Cardiac septum (tissue), 1 donor: Measurements from ENCODE around the gene POLN. TPM values are rescaled to one million over a fixed set of nuclear protein-coding genes. Genes with fewer than 3 reads are reported as not detected.

Experiments
- DNase-seq: peaks from one replicate; pipeline ENCODE4 v3.0.0-alpha.2; 2020; ENCODE audit warnings: low spot score
- intact Hi-C: fragments of 100-400 bp; cut with DNase I; formaldehyde crosslinking; loops from one replicate; pipeline ENCODE4 v1.14.0; 2022
- total RNA-seq: library from RNA; stranded (reverse); fragmentation: NEBNext Ultra II Directional; extraction: Animal tissue kit (Norgen Biotek cat#: 25700); gene quantifications from one replicate; pipeline ENCODE4 v1.2.1, GENCODE V29; 2021
- donor health status: DM: no; HTN: no; CAD: no.

Gene POLN
- total RNA-seq, 1 donor from 2014 or later: 2.3 TPM

DNA sequence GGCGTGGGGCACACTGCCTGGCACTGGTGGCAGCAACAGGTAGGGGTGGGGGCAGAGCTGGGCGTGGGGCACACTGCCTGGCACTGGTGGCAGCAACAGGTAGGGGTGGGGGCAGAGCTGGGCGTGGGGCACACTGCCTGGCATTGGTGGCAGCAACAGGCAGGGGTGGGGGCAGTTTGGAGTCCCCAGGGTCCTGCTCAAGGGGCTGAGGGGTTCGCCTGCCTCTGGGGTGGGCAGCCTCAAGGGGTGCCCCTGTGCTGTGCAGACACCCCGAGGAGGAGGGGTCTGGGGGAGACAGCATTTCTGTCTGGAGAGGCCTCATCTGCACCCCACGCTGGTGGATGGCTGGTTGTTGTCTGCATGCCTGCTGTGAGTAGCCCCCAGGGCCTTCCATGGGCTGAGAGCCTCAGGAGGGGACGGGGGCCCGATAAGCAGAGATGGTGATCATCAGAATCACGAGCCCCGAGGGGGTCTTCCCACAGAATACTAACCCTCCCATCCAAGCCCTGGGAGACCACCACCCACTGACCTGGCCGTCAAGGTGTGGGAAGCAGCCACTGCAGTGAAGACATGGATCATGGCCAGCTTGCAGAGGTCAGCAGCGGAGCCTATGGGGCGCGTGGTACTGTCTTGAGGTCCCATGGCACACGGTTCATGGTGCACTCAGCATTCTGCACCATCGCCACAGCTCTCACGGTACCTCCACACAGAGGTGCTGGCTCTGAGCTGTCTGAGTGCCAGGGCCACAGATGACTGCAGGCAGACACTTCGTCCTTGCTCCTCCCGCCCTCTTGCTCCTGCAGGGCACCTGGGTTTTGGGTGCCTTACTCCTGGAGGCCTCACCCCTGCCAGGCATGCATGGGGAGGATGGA, 161.3 kb downstream of the POLN start:
- DNase-seq: peak; percentile 71
- intact Hi-C loops: no loop called here

DNA sequence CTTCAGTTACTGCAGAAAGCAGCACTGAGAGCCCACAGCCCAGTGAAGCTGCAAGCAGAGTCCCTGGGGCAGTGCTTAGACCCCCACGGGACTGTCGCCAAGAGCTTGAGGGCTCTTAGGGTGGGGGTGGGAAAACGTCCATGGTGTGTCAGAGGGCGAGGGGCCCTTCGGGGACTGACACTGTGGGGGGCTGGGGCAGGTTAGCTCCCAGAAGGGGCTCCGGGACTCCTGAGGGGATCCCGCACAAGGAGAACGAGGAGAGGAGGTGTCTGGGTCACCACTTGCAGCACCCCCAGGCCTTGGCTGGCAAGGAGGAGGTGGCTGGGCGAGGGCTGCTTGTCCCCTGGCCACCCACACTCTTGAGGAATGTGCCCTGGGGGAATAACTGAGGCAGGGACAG, 162.0 kb downstream of the POLN start:
- DNase-seq: peak; percentile 54
- intact Hi-C loops: no loop called here

DNA sequence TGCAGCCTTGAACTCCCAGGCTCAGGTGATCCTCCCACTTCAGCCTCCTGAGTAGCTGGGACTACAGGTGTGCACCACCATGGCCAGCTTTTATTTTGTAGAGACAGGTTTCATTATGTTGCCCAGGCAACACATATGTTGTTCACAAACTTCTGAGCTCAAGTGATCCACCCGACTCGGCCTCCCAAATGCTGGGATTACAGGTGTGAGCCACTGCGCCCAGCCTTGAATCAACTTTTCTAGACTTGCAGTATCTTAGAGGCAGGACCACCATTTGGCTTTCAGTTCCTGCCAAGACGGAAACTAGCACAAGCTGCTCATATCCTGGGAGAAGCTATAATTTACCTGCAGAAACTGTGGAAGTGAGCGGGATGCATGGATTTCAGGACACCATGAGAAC, 162.9 kb downstream of the POLN start:
- DNase-seq: peak; percentile 65
- intact Hi-C loops: no loop called here

DNA sequence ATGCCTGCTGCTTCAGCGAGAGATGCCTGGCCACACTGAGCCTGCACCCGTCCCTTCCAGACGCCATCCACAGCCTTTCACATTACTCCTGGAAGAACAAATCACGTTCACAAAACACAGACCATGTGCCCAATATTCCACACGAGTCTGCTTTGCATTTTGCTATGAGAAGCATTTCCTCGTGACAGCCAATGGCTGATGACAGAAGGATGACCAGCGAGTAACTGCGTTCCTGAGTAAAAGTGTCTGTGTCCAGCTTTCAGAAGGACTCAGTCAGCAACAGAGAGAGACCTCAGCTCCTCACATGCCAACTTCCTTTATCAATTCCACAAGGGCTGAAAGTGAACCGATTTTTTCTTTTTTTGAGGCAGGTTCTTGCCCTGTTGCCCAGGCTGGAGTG, 163.3 kb downstream of the POLN start:
- DNase-seq: peak; percentile 26
- intact Hi-C loops: no loop called here

DNA sequence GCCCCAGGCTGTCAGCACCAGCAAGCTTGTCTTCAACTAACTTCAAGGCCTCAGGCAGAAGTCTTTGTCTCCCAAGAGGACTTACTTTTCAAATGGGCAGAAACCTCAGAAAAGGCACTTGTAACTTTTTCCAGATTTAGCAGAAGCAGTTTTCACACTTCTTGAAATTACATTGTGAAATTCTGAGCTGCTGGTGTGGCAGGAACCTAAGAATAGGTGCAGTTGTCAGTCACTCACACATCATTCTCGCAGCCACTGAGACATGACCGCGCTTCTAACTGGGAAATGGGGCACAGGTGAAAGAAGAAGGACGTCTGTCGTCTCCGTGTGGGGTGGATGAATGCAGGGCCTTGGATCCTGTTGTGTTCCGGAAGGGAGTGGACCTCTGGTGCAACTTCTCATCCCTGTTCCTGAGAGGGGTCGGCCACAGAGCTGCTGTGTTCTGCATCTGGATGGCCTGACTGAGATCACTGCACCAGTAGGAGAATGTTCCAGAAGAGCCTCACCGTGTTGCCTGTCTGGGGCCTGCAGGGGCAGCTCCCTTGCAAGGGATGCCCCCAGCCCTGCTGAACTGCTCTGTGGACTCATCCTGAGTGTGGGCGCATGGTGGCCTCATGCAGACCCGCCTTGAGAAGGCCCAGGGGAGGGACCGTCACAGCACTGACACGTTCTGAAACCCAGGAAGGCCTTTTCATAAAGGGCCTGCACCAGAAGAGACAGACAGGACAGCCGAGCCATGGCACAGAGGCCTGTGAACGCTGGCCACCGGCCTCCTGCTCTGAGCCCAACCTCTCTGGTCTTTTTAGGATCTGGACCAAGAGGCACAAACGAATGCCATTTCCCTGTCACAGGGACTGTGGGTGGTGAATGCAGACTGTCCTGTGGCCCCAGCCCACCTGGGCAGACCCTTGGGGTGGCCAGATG, 164.1 kb downstream of the POLN start:
- DNase-seq: peak; percentile 65
- intact Hi-C loops: no loop called here

DNA sequence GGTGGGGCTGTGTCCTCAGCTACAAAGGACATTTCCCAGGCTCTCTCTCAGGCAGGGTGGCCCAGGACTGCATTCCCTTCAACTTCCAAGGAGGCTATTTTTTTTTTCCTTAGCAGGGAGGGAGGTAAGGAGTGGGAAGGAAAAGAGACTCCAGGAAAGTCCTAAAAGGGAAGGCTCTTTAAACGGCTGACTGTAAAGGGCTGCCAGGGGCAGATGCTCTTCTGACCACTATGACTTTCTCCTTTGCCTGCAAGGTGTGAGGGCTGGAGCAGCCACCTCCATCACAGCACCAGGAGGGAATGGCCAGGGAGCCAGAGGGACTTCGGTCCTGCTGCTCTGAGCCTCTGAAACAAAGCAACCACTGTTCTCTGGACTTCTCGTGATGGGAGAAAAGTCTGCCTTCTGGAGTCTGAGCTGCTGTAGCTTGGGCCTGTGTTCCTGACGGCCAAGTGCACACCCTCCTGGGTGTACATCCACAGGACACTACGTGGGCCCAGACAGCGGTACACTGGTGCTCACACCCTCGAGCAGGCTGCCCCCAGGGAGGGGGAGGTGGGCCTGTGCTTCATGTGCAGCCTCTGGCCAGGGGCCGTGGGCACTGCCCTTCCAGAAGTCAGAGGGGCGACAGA, 164.9 kb downstream of the POLN start:
- intact Hi-C loops: no loop called here
- DNase-seq: peak; percentile 74

DNA sequence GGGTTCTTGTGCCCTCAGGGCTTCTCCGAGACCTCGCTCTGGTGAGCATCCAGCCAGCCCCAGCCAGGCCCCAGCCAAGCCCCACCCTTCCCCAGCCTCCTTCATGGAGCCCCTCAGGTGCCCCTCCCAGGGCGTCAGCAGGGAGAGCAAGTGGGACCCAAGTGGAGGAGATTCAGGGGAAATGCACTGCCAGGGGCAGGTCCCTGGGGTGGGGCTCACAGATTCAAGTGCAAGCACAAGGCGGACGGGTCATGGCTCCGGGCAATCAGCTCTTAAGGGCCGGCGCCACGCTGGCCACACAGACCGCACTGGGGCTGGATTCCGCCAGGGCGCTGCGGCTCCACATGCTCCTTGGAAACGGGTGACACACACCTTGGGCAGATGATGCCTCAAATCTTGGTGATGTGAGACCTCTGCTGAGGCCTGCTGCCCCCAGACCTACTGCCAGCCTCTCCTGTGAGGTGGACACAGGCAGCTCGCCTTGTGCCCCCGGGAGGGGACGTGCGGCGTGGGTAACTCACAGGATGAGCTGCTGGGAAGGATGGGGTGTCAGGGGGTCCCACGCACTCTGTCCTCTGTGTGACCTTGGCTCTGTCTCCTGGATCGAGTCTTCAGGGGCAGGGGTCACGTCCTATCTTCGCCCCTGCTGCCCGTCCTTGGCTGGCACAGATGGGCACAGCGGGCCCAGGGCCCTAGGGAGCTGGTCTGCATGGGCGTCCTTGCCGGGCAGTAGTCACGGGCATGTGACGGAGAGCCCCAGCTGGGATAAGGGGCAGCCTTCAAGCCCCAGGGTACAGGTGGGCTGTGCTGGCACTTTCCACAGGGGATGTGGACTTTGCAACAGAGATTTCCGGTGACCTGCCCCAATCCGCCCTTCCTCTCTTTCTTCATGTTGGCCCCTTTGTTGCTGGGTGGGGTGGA, 165.7 kb downstream of the POLN start:
- DNase-seq: peak; percentile 76
- intact Hi-C loops: no loop called here

DNA sequence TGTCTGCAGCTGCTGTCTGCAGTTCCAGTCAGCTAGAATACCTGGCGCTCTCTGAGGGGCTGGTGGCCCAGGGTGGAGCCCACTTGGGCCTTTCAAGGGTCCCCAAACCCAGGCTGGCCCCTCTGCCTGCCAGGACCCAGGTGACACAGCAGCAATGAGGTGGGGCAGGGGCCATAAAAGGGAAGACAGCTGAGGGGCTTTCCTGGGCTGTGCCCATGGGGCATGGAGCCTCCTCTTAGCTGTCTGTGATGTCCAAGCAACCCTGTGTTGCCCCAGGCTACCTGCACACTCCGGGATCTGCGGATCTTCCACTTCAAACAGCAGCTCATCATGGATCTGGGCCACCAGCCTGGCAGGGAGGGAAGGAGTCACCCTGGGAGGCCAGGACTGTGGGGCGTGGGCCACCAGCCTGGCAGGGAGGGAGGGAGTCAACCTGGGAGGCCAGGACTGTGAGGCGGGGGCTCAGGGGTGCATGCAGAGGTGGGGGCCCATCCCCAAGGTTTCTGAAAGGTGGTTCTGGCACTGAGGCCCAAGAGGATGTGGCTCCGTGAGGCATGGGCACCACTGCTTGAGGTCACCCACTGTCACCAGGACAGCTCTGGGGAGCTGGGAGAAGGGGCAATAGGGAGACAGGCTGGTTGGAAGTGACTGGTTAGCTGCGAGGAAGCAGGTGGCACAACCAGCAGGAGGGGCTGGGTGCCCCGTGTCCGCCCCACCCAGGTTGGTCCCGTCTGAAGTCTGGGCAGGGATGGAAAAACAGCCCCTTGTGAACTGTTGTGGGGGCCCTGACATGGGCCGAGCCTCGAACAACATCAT, 166.5 kb downstream of the POLN start:
- intact Hi-C loops: no loop called here
- DNase-seq: peak; percentile 71

DNA sequence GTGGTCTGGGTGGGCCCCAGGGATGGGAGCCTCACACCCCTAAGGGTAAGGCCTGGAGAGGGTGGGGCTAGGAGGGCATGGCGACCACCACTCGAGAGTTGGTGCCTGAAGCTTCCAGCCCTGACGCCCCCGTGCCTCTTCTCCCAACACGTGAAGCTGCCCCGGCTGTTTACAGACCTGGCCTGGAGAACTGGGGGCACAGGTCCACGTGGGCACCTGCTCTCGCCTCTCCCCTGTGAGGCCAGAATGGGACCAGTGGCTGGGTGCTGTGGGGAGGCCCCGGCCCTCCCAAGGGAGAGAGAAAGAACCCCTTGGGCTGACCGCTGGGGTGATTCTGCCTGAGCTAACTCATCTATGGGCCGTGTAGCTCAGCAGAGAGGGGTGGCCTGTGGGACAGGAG, 167.3 kb downstream of the POLN start:
- intact Hi-C loops: no loop called here

DNA sequence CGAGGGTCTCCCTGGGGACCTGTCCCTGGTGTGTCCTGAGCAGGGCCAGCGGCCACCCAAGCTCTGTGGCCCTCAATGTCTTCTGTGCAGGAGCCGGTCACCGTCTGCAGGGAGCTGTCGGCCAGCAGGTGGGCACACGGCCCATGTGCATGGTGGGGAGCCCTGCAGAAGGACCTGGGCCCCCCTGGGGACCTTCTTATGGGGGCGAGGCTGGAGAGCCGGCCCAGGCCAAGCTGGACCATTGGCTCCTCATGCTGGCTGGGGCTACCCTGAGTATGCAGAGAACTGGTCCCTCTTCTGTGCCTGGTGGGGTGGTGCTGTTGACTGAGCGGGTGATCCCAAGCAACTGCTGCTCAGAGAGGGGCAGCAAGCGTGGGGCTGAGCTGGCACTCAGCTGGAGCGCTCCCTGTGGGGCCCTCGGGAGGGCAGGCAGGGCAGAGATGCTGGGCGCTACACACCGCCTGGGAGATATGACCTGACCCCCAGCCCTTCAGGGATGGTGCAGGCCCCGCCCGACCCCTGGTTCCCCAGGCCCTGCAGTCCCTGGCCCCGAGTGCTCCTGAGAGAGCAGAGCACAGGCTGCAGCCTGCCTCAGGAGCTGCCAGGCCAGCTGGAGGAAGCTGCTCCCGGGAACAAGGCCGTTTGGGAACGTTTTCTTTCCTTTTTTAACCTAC, 168.0 kb downstream of the POLN start:
- DNase-seq: peak; percentile 53
- intact Hi-C loops: no loop called here

More for the DNA sequence above, 167.3 kb downstream of the POLN start:
- peak; percentile 35 for DNase-seq

DNA sequence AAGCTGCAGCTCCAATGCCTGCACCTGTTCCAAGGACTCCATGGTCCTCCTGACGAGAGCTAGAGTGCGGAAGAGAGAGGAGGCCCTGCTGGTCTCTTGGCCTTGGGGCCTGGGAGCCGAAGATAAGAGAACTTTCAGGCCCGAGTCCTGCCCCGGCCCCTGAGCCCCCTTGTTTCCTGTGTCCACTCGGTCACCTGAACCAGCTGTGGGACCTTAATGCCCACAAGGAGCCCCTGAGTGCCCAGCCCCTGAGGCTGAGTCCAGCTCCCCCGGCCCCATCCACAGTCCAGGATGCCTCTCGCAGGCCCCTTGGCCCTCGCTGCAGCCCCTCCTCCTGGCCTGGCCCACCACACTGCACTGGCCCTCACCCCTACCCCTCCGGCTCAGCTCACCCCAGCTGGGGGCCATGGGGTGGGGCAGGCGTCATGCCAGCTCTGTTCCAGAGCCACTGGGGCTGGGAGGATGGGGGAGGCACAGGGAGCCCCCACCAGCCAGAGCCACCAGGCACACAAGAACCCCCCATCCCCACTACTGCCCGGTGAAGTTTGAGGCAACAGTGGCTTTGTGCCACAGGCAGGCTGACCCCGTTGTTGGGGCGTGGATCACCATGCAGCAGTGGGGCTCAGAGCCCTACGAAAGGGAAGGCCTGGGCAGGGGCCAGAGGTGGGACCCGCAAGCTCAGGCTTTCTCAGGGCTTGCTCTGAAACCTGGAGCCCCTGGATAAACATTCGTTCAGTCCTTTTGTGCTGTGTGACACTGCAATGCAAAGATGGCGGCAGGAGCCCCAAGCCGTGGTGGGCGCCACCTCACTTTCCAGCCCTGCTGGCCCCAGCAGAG, 168.7 kb downstream of the POLN start:
- peak; percentile 59 for DNase-seq
- intact Hi-C loops: no loop called here

DNA sequence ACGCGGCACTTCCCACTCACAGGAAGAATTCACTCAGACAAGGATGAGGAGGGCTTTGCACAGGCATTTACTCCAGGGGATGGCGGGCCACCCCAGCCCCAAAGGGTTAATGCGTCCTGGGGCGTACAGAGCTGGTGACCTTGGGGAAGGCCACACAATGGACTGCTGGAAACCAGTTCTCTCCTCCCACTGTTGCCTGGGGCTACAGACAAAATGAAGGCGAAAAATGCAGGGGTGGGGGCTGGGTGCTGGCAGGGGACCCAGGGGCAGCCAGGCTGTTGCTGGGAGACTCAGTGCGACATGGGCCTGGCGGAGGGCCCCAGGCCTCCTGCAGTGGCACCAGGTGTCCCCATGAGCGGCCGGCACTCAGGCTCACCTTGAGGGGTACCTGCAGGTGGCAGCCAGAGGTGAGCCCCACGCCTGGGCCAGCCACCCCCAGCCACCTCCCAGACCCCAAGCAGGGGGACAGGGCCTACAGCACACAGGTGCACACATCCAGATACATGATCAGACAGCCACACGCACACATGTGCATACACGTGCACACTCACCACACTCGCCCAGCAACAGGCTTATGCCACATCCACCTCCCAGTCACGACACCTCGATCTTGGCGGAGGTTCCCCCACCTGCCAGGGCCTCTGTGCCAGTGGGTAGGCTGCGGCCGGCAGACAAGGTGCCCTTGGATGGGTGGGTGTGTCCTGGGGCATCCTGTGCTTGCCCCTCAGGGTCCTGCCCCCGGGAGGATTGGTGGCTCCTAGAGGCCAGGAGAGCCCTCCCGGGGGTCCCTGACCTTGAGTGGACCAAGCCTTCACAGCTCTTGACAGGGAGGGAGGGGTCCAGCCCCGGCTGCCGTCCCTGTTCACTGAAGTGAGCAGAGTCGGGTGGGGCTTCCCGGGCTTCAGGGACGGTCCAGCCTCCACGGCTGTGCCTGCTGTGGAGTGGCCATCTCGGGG, 169.7 kb downstream of the POLN start:
- DNase-seq: peak; percentile 74
- intact Hi-C loops: no loop called here

DNA sequence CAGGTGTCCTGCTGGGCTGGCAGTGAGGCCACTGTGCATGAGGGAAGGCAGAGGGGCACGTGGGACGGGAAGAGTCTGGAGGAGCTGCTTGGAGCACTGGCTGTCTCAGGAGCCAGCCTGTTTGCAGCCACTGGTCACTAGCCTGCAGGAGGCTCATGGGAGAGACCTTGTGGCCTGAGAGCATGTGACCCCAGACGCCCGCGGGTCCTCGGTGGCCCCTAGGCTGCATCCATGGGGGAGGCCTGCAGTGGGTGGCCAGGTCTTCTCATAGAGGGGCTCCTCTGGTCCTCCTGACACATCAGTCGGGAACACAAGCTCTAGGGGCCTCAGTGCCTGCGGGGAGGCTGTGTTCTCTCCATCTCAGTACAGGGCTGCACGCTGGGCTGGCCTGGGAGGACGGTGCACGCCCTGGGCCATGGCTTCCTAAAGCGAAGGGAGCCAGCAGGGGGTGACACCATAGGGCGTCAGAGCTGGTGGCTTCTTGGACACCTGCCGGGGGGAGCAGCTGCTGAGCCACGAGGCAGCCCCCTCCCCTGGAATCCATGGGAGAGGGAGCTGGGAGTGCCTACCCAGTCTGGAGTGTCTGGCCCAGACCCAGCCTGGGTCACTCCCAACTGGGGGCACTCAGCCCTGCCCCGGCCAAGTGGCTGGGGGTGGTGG, 170.5 kb downstream of the POLN start:
- intact Hi-C loops: no loop called here
- DNase-seq: peak; percentile 54

DNA sequence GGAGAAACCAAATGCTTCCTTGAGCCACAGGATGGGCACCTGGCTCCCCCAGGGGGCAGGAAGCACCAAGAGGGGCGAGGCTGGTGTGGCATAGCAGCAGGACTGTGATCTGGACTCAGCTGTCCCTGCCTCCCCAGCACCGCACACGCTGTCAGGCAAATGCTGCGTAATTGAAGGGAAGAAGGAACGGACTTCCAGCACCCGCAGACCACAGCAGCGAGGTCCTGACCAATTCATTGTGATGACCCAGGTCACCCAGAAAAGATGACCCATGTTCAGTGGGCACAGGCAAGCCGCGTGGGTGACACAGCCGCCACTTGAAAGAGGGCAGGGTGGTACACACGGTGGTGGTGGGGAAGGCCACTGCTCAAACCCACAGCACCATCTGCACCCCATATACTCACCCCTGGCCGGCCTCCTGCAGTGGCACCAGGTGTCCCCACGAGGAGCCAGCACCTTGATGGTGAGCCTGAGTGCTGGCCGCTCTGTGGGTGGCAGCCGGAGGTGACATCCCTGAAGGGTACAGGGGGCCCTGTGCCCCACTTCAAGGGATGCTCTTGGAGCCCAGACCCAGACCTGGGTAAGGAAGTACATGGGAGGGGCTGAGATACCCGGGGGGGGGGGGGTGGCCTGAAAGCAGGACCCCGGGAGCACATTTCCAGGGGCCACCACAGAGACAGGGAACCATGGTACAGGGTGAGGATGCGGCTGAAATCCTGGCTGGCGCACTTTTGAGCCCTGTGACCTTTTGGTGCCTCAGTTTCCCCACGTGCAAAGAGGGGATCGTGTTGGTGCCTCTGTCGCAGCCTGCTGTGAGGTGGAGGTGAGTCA, 171.3 kb downstream of the POLN start:
- intact Hi-C loops: no loop called here
- peak; percentile 54 for DNase-seq
